NCI-H2196 (cell line): Measurements from ENCODE around the gene PARP11.
"Not testable (repeated sequence)": the region's sequence is repeated elsewhere in the genome, so short reads cannot be mapped to it uniquely, and the experiment has no call there.

ENCODE experiments used
- DNase-seq: peaks from one replicate; lab custom pipeline; 2025; ENCODE audit not compliant: unreplicated experiment; lab: John Stamatoyannopoulos, UW

Gene PARP11

DNA sequence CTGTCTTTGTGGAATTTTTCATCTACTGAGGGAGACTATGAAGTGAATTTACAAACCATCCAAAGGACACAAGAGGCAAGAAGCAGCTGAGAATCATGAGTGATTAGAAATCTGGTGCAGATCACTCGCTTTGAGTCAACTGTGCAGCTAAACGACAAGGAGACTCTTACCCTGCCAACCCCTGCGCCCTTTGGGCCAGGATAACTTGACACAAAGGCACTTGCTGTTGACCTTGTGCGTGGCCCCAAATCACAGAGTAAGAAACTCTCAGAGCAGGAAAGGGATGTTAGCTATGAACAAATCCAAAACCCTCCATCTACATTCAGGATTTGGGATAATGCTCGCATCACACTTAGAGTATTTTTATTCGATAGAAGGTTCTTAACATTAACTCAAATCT is 11.5 kb upstream of the PARP11 start:
- no peak for DNase-seq

- no peak for DNase-seq
Observed at GRCh38 chr12:3882896-3883564, 9.8 kb upstream of the PARP11 start.

DNA sequence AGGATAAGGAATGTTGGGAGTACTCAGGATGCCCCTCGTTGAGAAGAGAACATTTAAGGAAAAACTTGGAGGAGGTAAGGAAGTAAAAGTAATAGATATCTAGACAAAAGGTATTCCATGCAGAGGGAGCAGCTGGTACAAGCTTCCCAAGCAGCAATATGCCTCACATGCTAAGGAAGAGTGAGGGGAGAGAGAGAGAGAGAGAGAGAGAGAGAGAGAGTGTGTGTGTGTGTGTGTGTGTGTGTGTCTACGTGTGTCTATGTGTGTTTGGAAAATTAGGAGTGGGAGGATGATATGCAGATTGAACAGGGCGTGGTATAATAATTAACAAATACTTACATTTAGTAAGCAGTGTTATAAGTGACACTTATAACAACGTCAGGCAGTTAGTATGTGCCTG is 9.2 kb upstream of the PARP11 start:
- DNase-seq: no peak

- no peak for DNase-seq
Observed at GRCh38 chr12:3881281-3881950, 8.2 kb upstream of the PARP11 start.

DNA sequence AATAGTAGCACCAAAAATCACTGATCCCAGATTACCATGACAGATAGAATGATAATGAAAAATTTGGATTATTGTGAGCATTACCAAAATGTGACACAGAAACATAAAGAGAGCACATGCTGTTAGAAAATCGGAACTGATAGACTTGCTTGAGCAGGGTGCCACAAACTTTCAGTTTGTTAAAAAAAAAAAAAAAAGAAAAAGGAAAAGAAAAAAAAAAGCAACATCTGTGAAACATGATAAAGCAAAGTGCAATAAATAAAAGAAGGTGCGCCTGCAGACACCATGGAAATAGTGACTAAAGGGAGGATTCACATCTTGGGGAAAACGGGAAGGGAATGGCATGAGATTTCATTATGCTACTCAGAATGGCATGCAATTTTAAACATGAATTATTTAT is 6.6 kb upstream of the PARP11 start:
- no peak for DNase-seq

- no peak for DNase-seq
Observed at GRCh38 chr12:3871356-3871755, 1.8 kb downstream of the PARP11 start.

GRCh38 chr12:3869865-3870264 is 3.3 kb downstream of the PARP11 start:
- no peak for DNase-seq

DNA sequence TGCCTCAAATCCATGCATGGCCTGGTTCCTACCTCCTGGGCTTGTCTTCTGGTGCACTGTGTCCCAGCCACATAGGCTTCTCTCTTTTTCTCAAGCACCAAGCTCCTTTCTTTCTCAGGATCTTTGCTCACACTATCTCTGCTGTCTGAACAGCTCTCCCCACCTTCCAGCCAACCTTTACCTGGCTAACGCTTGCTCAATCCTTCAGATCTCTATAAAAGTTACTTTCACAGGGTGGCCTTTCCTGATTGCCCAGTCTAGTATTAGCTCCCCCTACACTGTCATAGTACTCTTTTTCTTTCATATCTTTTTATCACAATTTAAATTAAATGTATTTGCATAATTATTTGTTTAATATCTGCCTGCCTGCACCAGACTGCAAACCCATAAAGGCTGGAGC is 3.8 kb downstream of the PARP11 start:
- DNase-seq: no peak

- DNase-seq: no peak
Observed at GRCh38 chr12:3863756-3864155, 9.4 kb downstream of the PARP11 start.

DNA sequence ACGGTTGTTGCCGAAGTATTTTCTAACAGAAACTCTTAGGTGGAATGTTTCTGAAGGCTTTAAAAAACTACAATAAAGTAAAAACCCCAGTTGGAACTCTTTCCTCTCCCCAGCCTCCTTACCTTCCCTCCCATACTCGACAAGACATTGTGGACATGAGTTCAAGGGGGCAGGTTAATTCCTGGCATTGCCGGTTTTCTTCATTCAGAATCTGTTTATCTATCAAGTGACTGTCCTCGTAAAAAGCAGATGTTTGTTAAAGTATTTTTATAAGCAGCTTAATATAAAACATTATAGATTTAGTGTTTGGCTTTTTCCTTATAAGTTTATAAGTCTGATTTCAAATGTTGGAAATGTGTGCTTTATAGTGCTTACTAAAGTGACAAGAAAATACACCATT is 30.7 kb downstream of the PARP11 start:
- no peak for DNase-seq

- DNase-seq: no peak
Observed at GRCh38 chr12:3841783-3842182, 31.4 kb downstream of the PARP11 start.

- DNase-seq: not testable (repeated sequence)
Observed at GRCh38 chr12:3840833-3841232, 32.4 kb downstream of the PARP11 start.

DNA sequence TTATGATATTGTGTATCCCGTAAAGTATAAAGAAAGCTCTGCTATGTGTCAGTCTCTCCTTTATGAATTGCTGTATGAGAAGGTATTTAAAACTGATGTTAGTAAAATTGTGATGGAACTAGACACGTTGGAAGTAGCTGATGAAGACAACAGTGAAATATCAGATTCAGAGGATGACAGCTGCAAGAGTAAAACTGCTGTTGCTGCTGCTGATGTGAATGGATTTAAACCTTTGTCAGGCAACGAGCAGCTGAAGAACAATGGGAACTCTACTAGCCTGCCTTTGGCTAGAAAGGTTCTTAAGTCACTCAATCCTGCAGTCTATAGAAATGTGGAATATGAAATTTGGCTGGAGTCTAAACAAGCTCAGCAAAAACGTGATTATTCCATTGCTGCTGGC is 33.5 kb downstream of the PARP11 start:
- not testable (repeated sequence) for DNase-seq

GRCh38 chr12:3838701-3839548 is 34.3 kb downstream of the PARP11 start:
- not testable (repeated sequence) for DNase-seq

DNA sequence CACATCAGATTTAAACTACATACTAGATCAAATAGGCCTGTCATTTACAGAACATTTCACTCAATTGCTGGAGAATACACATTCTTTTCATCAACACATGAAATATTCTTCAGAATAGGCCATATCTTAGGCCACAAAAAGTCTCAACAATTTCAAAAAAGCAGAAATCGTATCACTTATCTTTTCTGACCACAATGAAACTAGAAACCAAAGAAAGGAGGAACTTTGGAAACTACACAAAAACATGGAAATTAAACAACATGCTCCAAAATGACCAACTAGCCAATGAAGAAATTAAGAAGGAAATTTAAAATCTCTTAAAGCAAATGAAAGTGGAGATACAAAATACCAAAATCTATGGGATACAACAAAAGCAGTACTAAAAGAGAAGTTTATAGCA is 35.1 kb downstream of the PARP11 start:
- no peak for DNase-seq

DNA sequence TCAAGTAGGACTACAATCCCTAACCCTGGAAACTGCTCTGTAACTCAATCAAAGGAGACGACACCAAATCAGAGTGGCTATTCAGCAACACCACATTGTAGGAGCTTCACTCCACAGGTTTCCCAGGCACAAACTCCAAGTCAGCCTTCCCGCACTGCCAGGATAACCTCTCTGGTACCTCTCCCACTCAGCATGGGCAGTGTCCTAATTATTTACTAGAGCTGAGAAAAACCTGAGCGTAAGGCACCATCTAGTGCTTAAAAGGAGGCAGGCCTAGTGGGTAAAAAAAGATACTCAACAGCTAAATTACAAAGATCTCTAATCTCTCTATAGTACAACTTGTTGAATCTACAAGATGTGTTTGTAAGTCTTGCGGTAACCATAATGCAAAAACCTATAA is 36.1 kb downstream of the PARP11 start:
- no peak for DNase-seq

DNA sequence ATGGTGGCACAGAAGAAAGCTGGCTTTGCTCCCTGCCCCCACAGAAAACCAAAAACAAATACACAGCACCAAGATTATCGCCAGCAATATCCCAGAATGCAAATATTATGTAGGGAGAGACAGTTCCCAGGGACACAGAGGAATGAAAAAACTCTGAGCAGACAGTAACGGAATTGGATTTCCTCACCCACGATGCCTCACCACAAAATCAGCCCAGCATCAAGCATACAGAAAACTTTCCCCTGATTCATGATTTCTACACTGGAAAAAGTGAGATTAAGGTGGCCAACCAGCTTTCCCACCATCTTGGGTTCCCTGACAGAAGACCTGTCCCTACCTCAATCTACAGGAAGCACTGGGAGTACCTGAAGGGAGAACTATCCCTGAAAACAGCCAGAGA is 36.6 kb downstream of the PARP11 start:
- DNase-seq: no peak

- DNase-seq: no peak
Observed at GRCh38 chr12:3835914-3836313, 37.3 kb downstream of the PARP11 start.

DNA sequence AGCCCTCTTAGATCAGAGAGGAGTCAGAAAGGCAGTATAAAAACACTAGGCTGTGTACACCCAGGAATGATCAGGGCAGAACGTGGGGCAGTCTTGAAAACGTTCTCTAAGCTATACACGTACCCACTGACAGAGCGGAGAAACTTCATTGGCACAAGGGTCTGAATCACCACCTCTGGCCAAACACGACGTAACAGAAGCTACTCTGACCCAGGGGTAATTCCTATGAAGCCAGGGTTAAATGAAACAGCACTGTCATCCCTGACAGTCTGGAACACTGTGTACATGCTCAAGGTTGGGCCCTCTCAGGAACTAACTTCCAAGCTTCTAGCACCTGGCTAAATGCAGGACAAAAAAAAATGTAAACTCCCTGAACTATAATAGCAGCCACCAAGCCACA is 38.4 kb downstream of the PARP11 start:
- DNase-seq: no peak

DNA sequence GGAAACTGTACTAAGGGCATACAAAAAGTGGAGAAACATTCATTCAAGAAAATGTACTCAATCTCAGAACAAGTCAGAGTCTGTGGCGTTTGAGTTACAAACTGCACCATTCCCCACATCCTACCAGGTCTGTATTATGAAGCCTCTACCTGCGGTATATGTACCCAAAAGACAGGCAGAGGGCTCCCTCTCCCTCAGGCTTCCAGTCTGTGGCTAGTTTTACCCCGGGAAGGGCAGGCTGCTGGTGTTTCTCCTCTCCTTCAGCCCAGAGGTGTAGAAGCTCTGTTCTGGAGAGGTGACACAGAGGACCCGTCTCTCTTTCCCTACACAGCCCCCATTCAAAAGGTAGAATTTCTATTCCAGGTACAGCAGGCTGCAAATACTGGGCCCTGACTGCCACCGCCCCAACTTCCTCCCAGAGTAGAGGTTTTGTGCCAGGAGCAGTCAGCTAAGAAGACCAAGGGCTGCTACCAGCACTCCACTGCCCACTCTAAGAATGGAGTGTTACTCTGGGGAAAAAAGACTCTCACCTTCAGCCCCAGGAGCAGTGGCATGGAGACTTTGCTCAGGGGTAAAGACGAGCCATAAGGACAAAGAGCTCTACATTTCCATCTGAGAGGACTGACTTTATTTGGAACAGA is 39.4 kb downstream of the PARP11 start:
- no peak for DNase-seq

DNA sequence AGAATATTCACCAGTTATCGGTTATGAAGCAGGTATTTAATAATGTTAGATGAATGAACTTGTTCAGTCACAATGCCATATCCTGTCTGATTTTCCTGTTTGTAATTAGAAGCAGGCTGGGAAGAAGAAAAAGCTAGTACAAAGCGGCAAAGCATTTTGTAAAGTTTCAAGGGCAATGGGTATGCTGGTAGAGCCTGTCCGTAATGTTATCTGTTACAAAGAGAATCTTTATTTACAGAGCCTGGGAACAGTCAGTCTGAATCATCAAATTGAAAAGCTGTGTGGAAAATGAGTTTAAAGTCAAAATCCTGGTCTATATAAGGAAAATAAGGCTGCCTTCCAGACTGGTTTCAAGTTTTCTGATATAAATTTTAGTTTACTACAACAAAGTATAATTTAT is 40.5 kb downstream of the PARP11 start:
- DNase-seq: no peak

- DNase-seq: no peak
Observed at GRCh38 chr12:3828888-3829287, 44.3 kb downstream of the PARP11 start.
